H1 (cell line): ENCODE data around the gene APBA2. TPM values are rescaled to one million over a fixed set of nuclear protein-coding genes. Genes with fewer than 3 reads are reported as not detected.

Experiments
- CTCF ChIA-PET: fragments of 300-600 bp; sonication (Branson Sonifier 250); formaldehyde crosslinking; loops from one replicate; lab custom pipeline; 2021; ENCODE audit not compliant: partially characterized antibody; lab: Charles Lee
- POLR2A ChIA-PET: fragments of 300-600 bp; sonication (Branson Sonifier 250); formaldehyde crosslinking; loops from one replicate; lab custom pipeline; 2021; ENCODE audit warnings: inconsistent platforms; ENCODE audit not compliant: partially characterized antibody; lab: Charles Lee
- DNase-seq, 2 experiments: peaks; one replicate each; pipeline versions ENCODE4 v3.0.0 to v3.0.0-alpha.2; 2010 to 2022; ENCODE audit warnings: low spot score in 2 of 2, low read depth in 1 of 2, mixed read lengths in 1 of 2
- FAIRE-seq: peaks from 2 replicates; lab custom pipeline; 2011; peaks lifted over from hg19 to GRCh38; lab: Jason Lieb, UNC
- H2AFZ ChIP-seq: 2 replicates; pipeline ENCODE4 v1.8.1; 2012; ENCODE audit warnings: low read length, inconsistent platforms
- H2AK5ac ChIP-seq: 2 replicates; pipeline ENCODE4 v1.6.1; 2013; ENCODE audit warnings: low read depth, low read length
- H2BK120ac ChIP-seq: replicated peaks from 2 replicates; pipeline ENCODE3; 2013; ENCODE audit warnings: low read depth, low read length, inconsistent platforms
- H2BK12ac ChIP-seq: 2 replicates; pipeline ENCODE4 v1.6.1; 2013; ENCODE audit warnings: low read depth, low read length
- H2BK15ac ChIP-seq: 2 replicates; pipeline ENCODE4 v1.6.1; 2013; ENCODE audit warnings: low read length
- H2BK20ac ChIP-seq: 2 replicates; pipeline ENCODE4 v1.6.1; 2013; ENCODE audit warnings: low read length
- H2BK5ac ChIP-seq: 2 replicates; pipeline ENCODE4 v1.6.1; 2013; ENCODE audit warnings: low read depth, low read length
- H3K14ac ChIP-seq: 2 replicates; pipeline ENCODE4 v1.6.1; 2013; ENCODE audit warnings: inconsistent platforms; ENCODE audit not compliant: insufficient read length
- H3K18ac ChIP-seq: 2 replicates; pipeline ENCODE4 v1.6.1; 2013; ENCODE audit warnings: low read length; ENCODE audit errors: extremely low read depth
- H3K23ac ChIP-seq: 2 replicates; pipeline ENCODE4 v1.6.1; 2013; ENCODE audit warnings: inconsistent platforms; ENCODE audit not compliant: insufficient read length
- H3K23me2 ChIP-seq: 2 replicates; pipeline ENCODE4 v1.6.1; 2013; ENCODE audit warnings: low read depth, low read length
- H3K27ac ChIP-seq: 2 replicates; pipeline ENCODE4 v1.6.1; 2011; ENCODE audit warnings: low read depth, low read length, inconsistent platforms
- H3K27me3 ChIP-seq, 4 experiments: replicated peaks in 1 of 4; 1 replicate in 1 of 4; 2 replicates in 3 of 4; pipeline versions ENCODE4 v1.6.1 to v1.8.1; 2011 to 2013; ENCODE audit warnings: low read length in 3 of 4, mild to moderate bottlenecking in 3 of 4, inconsistent platforms in 2 of 4, mixed read lengths in 2 of 4, moderate library complexity in 1 of 4; ENCODE audit not compliant: control insufficient read depth in 3 of 4, insufficient read depth in 3 of 4; ENCODE audit errors: extremely low read depth in 1 of 4
- H3K36me3 ChIP-seq, 4 experiments: 2 replicates each; pipeline versions ENCODE4 v1.6.1 to v1.8.1; 2011 to 2013; ENCODE audit warnings: mild to moderate bottlenecking in 4 of 4, low read length in 3 of 4, moderate library complexity in 2 of 4, control low read depth in 1 of 4, inconsistent platforms in 1 of 4; ENCODE audit not compliant: insufficient read depth in 4 of 4, control insufficient read depth in 2 of 4
- H3K4ac ChIP-seq: replicated peaks from 2 replicates; pipeline ENCODE3; 2013; ENCODE audit warnings: low read length, low read depth, mixed read lengths, inconsistent platforms; ENCODE audit not compliant: insufficient read length
- H3K4me1 ChIP-seq, 4 experiments: replicated peaks in 1 of 4; 1 replicate in 1 of 4; 2 replicates in 3 of 4; pipeline versions ENCODE4 v1.6.1 to v1.8.1; 2011 to 2013; ENCODE audit warnings: low read length in 3 of 4, inconsistent platforms in 2 of 4, mixed read lengths in 1 of 4; ENCODE audit not compliant: insufficient read depth in 4 of 4, control insufficient read depth in 3 of 4
- H3K4me2 ChIP-seq, 2 experiments: 2 replicates each; pipeline versions ENCODE4 v1.6.1 to v1.8.1; 2011 to 2013; ENCODE audit warnings: low read depth in 2 of 2, low read length in 2 of 2, control low read depth in 1 of 2, inconsistent platforms in 1 of 2, mild to moderate bottlenecking in 1 of 2; ENCODE audit not compliant: insufficient read depth in 1 of 2
- H3K4me3 ChIP-seq, 4 experiments: fragments of 200-600, 300-600 bp in 1 of 4; sonication (generic), shearing (Covaris generic), sonication (Bioruptor Twin) in 1 of 4; 2 replicates each; pipeline versions ENCODE4 v1.5.1 to v1.8.1; 2011 to 2016; ENCODE audit warnings: low read length in 4 of 4, low read depth in 3 of 4, control low read depth in 2 of 4, inconsistent platforms in 2 of 4, mild to moderate bottlenecking in 2 of 4, mixed read lengths in 1 of 4, moderate library complexity in 1 of 4; ENCODE audit not compliant: insufficient read depth in 2 of 4; ENCODE audit errors: extremely low read depth in 1 of 4
- H3K56ac ChIP-seq: replicated peaks from 2 replicates; pipeline ENCODE3; 2013; ENCODE audit warnings: low read depth, mild to moderate bottlenecking, mixed read lengths, low read length, inconsistent platforms; ENCODE audit not compliant: insufficient read length
- H3K79me1 ChIP-seq: 2 replicates; pipeline ENCODE4 v1.6.1; 2013; ENCODE audit warnings: low read depth, low read length, control low read depth
- H3K79me2 ChIP-seq, 2 experiments: 2 replicates each; pipeline versions ENCODE4 v1.6.1 to v1.8.1; 2012 to 2013; ENCODE audit warnings: low read length in 2 of 2, mild to moderate bottlenecking in 2 of 2, inconsistent platforms in 1 of 2; ENCODE audit not compliant: insufficient read depth in 2 of 2, control insufficient read depth in 1 of 2
- H3K9ac ChIP-seq, 4 experiments: replicated peaks in 1 of 4; 1 replicate in 1 of 4; 2 replicates in 3 of 4; pipeline versions ENCODE4 v1.6.1 to v1.8.1; 2011 to 2013; ENCODE audit warnings: low read depth in 3 of 4, low read length in 3 of 4, control low read depth in 2 of 4, mild to moderate bottlenecking in 2 of 4, moderate library complexity in 2 of 4, inconsistent platforms in 1 of 4; ENCODE audit errors: extremely low read depth in 1 of 4
- H3K9me3 ChIP-seq, 2 experiments: 2 replicates each; pipeline versions ENCODE4 v1.6.1 to v1.8.1; 2012 to 2013; ENCODE audit warnings: mild to moderate bottlenecking in 2 of 2, moderate library complexity in 2 of 2, control low read depth in 1 of 2, inconsistent platforms in 1 of 2, low read depth in 1 of 2, low read length in 1 of 2, mixed read lengths in 1 of 2; ENCODE audit not compliant: insufficient read depth in 2 of 2
- H4K20me1 ChIP-seq, 2 experiments: replicated peaks in 1 of 2; 2 replicates each; pipeline versions ENCODE3 to v1.8.1; 2011 to 2013; ENCODE audit warnings: inconsistent platforms in 2 of 2, low read length in 2 of 2, mild to moderate bottlenecking in 1 of 2; ENCODE audit not compliant: insufficient read depth in 2 of 2, control insufficient read depth in 1 of 2
- H4K5ac ChIP-seq: 2 replicates; pipeline ENCODE4 v1.6.1; 2013; ENCODE audit warnings: low read length, low read depth, mixed read lengths, inconsistent platforms; ENCODE audit not compliant: insufficient read length
- H4K8ac ChIP-seq: 2 replicates; pipeline ENCODE4 v1.8.0; 2013; ENCODE audit warnings: mild to moderate bottlenecking, moderate library complexity, low read length, inconsistent platforms; ENCODE audit not compliant: insufficient read depth; ENCODE audit errors: extremely low read depth
- H4K91ac ChIP-seq: replicated peaks from 2 replicates; pipeline ENCODE3; 2013; ENCODE audit warnings: low read length, mixed read lengths, inconsistent platforms; ENCODE audit not compliant: insufficient read length
- WGBS, 2 experiments: shearing (Covaris generic) in 1 of 2; methylation state at CpG; one replicate each; pipeline versions ENCODE4 v1.1.6 to v1.1.7; 2013 to 2015; ENCODE audit warnings: low lambda C conversion rate in 2 of 2, mixed read lengths in 2 of 2, inconsistent platforms in 1 of 2, low coverage in 1 of 2, missing lambda C conversion rate in 1 of 2; ENCODE audit not compliant: insufficient replicate concordance in 2 of 2, insufficient coverage in 1 of 2, insufficient read length in 1 of 2; ENCODE audit errors: extremely low coverage in 1 of 2, missing lambda C conversion rate in 1 of 2; 5-methylcytosine and 5-hydroxymethylcytosine counted together
- polyA plus RNA-seq, 7 experiments: library from polyadenylated mRNA; depleted of rRNA in 3 of 7; stranded (reverse) in 5 of 7; unstranded in 2 of 7; fragments of >200 nt in 5 of 7; fragments of 200-250 nt in 2 of 7; gene quantifications; 1 replicate in 5 of 7; 2 replicates in 1 of 7; 4 replicates in 1 of 7; pipeline versions ENCODE4 v1.2.1 to v1.2.3, GENCODE V29; 2011 to 2013; ENCODE audit warnings: missing spikeins in 2 of 7, mixed read lengths in 2 of 7
- total RNA-seq: library from RNA; stranded (reverse); fragmentation: NEBNext Ultra II Directional; extraction: Animal tissue kit (Norgen Biotek cat#: 25700); gene quantifications from 2 replicates; pipeline ENCODE4 v1.2.1, GENCODE V29; 2021

APBA2 gene
- total and polyA plus RNA-seq, 2 of the 8 experiments (the other 6 are each of a cell fraction or from before 2014, with no cell fraction given), result 15.5 to 19.0 TPM

DNA sequence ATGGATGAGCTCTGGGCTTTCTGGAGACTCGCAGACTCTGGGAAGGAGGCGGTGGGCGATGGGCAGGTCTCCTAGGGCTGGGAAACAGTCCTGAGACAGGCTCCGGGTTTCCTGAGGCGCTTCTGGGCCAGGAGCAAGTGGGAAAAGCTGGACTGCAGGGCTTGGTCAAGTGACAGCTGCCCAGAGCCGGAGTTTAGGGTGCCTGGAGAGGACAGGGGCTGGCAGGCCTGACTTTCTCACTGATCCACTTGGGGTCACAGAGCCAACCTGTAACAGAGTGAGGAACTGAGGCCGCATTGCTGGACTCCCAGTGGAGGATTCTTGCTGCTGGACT, 107.9 kb downstream of the APBA2 start:
- H3K27me3 ChIP-seq, result no peaks in the 10 kb centered on the region
- no peak overlapping the region for H2BK5ac ChIP-seq
- no peaks in the 10 kb centered on the region; a peak in 1 of 4 replicates for H3K9me3 ChIP-seq
- H3K79me2 ChIP-seq, result no peaks in the 10 kb centered on the region
- H2BK120ac ChIP-seq, result no peak overlapping the region
- H3K27ac ChIP-seq, result no peak overlapping the region
- no peak overlapping the region for H4K5ac ChIP-seq
- H3K14ac ChIP-seq, result no peak overlapping the region
- H3K79me1 ChIP-seq, result no peaks in the 10 kb centered on the region
- H3K56ac ChIP-seq, result no peak overlapping the region
- H3K4me1 ChIP-seq, result peaks cover 0 to 11% (median 6%) of the 10 kb centered on the region in 4 experiments; a peak in 5 of 7 replicates
- H2BK20ac ChIP-seq, result no peak overlapping the region
- no peak overlapping the region for H3K4me3 ChIP-seq
- H2BK15ac ChIP-seq, result no peak overlapping the region
- no peak for DNase-seq
- H3K36me3 ChIP-seq, result no peaks in the 10 kb centered on the region
- H2BK12ac ChIP-seq, result no peak overlapping the region
- ChIA-PET CTCF (interaction anchor here (2.3 to 9.4 kb wide), 2 partner anchors 9 to 97 kb away, joined by 8 to 88 read pairs; no protein-coding TSS in a partner anchor), POLR2A (interaction anchor here (1.8 kb wide), 1 partner anchor 122 kb away, joined by 6 read pairs; no protein-coding TSS in a partner anchor)
- H4K91ac ChIP-seq, result no peak overlapping the region
- peaks cover 0 to 5% of the 10 kb centered on the region in 2 experiments for H4K20me1 ChIP-seq
- H2AK5ac ChIP-seq, result no peak overlapping the region
- no peak overlapping the region for H2AFZ ChIP-seq
- no peak overlapping the region for H3K4me2 ChIP-seq
- H4K8ac ChIP-seq, result no peak overlapping the region
- H3K18ac ChIP-seq, result no peak overlapping the region
- H3K4ac ChIP-seq, result no peak overlapping the region
- no peak overlapping the region for H3K9ac ChIP-seq
- FAIRE-seq, result no peak
- no peak overlapping the region for H3K23ac ChIP-seq
- no peaks in the 10 kb centered on the region for H3K23me2 ChIP-seq
- 90% methylated on average over 7 of the region's 7 CpGs; no CpG with 5 or more reads in 1 of the 2 experiments for WGBS, 2 experiments
